Endothelial cell (in vitro differentiated cells): ENCODE measurements around the gene KLHL3. TPM values are rescaled to one million over a fixed set of nuclear protein-coding genes. Genes with fewer than 3 reads are reported as not detected.
A peak's percentile ranks its signal among the peaks of the same experiment; 100 is the strongest.

Experiments used
- DNase-seq: peaks from one replicate; pipeline ENCODE4 v3.0.0; 2021; ENCODE audit warnings: low spot score
- H3K27ac Mint-ChIP-seq: one replicate; pipeline ENCODE4 v1.8.0; 2021; ENCODE audit warnings: mixed read lengths, inconsistent platforms; ENCODE audit not compliant: unreplicated experiment
- H3K27me3 Mint-ChIP-seq: one replicate; pipeline ENCODE4 v1.8.0; 2021; ENCODE audit warnings: mild to moderate bottlenecking, moderate library complexity, mixed read lengths, inconsistent platforms; ENCODE audit not compliant: unreplicated experiment
- H3K36me3 Mint-ChIP-seq: one replicate; pipeline ENCODE4 v1.8.0; 2021; ENCODE audit warnings: mild to moderate bottlenecking, low read depth, mixed read lengths, inconsistent platforms; ENCODE audit not compliant: unreplicated experiment
- H3K4me1 Mint-ChIP-seq: one replicate; pipeline ENCODE4 v1.8.0; 2021; ENCODE audit warnings: mild to moderate bottlenecking, mixed read lengths, inconsistent platforms; ENCODE audit not compliant: unreplicated experiment
- H3K4me3 Mint-ChIP-seq: one replicate; pipeline ENCODE4 v1.8.0; 2021; ENCODE audit warnings: mild to moderate bottlenecking, mixed read lengths, inconsistent platforms; ENCODE audit not compliant: unreplicated experiment
- H3K9me3 Mint-ChIP-seq: one replicate; pipeline ENCODE4 v1.8.0; 2021; ENCODE audit warnings: mixed read lengths, inconsistent platforms; ENCODE audit not compliant: unreplicated experiment
- total RNA-seq: library from RNA; stranded (reverse); fragmentation: NEBNext Ultra II Directional; extraction: Animal tissue kit (Norgen Biotek cat#: 25700); gene quantifications from one replicate; pipeline ENCODE4 v1.2.1, GENCODE V29; 2021; ENCODE audit not compliant: unreplicated experiment
- TF ChIP-seq, protein P1 (sequence below): fragments of 200-600 bp; sonication (generic); IDR thresholded peaks from one replicate; pipeline ENCODE4 v1.5.0; 2021; ENCODE audit warnings: antibody characterized with exemption; ENCODE audit not compliant: unreplicated experiment

Gene KLHL3
- total RNA-seq, 1 donor from 2014 or later = 200 TPM

DNA sequence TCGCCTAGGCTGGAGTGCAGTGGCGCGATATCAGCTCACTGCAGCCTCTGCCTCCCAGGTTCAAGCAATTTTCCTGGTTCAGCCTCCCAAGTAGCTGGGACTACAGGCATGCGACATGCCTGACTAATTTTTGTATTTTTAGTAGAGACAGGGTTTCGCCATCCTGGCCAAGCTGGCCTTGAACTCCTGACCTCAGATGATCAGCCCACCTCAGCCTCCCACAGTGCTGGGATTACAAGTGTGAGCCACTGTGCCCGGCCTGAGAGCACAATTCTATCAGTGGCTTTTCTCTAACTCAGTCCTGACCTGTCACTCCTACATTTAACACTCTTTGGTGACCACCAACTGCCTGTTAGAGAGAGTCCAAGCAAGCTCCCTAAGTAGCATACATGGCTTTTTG, 154.1 kb downstream of the KLHL3 start:
- H3K4me3 Mint-ChIP-seq = no peak overlapping the region
- DNase-seq = no peak
- H3K27me3 Mint-ChIP-seq = peaks cover 3% of the 10 kb centered on the region
- H3K9me3 Mint-ChIP-seq = no peaks in the 10 kb centered on the region
- TF ChIP-seq, protein P1, sequence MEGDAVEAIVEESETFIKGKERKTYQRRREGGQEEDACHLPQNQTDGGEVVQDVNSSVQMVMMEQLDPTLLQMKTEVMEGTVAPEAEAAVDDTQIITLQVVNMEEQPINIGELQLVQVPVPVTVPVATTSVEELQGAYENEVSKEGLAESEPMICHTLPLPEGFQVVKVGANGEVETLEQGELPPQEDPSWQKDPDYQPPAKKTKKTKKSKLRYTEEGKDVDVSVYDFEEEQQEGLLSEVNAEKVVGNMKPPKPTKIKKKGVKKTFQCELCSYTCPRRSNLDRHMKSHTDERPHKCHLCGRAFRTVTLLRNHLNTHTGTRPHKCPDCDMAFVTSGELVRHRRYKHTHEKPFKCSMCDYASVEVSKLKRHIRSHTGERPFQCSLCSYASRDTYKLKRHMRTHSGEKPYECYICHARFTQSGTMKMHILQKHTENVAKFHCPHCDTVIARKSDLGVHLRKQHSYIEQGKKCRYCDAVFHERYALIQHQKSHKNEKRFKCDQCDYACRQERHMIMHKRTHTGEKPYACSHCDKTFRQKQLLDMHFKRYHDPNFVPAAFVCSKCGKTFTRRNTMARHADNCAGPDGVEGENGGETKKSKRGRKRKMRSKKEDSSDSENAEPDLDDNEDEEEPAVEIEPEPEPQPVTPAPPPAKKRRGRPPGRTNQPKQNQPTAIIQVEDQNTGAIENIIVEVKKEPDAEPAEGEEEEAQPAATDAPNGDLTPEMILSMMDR = no peak
- peaks cover 22% of the 10 kb centered on the region for H3K4me1 Mint-ChIP-seq
- peaks cover 8% of the 10 kb centered on the region for H3K36me3 Mint-ChIP-seq
- no peak overlapping the region for H3K27ac Mint-ChIP-seq

DNA sequence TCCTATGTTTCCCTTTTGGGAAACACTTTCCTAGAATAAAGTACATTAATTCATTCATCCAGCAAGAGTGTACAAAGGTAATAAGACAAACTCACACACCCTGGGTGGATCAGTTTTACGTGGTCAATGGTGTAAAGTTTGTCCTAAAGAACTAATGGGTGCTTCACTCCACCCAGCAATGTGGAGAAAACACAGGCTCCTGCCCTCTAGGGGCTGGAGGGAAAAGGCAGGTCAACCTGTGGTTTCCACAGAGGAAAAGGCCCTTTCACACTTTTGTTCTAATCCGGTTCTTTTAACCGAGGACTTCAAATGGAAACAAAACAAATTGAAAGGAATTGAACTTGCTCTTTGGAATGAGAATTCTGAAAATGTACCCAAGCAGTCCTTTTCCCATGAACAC, 155.9 kb downstream of the KLHL3 start:
- Mint-ChIP-seq H3K9me3 (no peaks in the 10 kb centered on the region), H3K4me1 (peaks cover 30% of the 10 kb centered on the region), H3K36me3 (no peaks in the 10 kb centered on the region), H3K27me3 (peaks cover 3% of the 10 kb centered on the region), H3K27ac (no peak overlapping the region), H3K4me3 (no peak overlapping the region)
- DNase-seq = peak; percentile 17
- TF ChIP-seq, protein P1 = no peak

DNA sequence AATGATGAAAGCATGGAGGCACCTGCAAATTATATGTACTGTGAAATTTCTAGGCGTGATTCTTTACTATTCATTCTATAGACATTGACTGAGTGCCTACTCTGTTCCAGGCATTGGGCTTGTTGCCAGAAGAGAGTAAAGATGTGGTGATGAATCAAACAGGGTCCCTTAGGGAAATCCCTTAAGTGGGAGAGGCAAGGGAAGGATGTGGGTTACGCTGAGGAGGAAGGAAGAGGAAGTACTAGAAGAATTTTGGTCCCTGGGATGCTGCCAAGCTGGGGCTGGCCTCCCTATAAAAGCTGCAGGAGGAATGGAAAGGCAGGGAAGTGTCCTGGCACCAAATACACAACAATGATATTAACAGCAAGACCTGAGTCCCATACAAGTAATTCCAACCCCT, 160.0 kb downstream of the KLHL3 start:
- Mint-ChIP-seq H3K27me3 (peaks cover 5% of the 10 kb centered on the region), H3K9me3 (no peaks in the 10 kb centered on the region), H3K4me1 (peaks cover 10% of the 10 kb centered on the region), H3K27ac (no peak overlapping the region), H3K36me3 (peaks cover 8% of the 10 kb centered on the region), H3K4me3 (no peak overlapping the region)
- TF ChIP-seq, protein P1 = no peak
- DNase-seq = no peak

DNA sequence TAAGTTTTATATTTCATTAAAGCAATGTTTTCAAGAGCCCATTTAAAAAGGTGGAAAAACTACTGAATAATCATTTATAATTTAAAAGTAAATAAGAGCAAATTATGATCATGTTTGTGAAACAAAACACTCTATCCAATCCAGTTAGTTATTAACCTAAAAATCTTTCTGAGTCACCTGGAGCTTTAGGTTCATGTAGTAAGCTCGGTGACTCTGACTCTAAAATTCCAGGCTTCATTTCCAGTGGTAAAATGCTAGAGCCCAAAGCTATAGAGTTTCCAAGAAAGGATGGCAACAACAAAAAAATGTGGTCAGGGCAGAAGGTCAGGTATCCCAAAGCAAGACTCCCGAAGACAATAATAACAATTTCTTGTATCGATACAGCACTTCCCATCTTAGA, 160.7 kb downstream of the KLHL3 start:
- Mint-ChIP-seq H3K27me3 (peaks cover 6% of the 10 kb centered on the region), H3K4me1 (peaks cover 9% of the 10 kb centered on the region), H3K4me3 (no peak overlapping the region), H3K9me3 (no peaks in the 10 kb centered on the region), H3K27ac (no peak overlapping the region), H3K36me3 (peaks cover 12% of the 10 kb centered on the region)
- TF ChIP-seq, protein P1 = no peak
- no peak for DNase-seq

DNA sequence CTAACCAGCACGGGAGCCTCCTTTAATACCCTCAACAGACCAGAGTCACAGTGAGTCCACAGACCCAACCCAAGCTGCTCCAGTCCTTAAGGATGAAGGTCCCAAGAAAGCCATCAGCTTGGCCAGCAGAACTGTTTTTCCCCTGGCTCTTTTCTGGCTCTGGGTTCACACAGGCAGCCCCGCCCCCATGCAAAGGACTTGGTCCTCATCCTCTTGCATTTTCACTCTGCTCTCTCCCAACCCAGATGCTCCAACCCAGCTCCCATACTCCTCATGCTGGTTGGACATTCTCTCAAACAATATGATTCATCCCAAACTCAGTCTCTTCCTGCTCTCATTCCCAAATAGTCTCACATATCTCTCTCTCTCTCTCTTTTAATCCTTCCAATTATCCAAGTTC, 162.5 kb downstream of the KLHL3 start:
- no peak for DNase-seq
- Mint-ChIP-seq H3K27ac (no peak overlapping the region), H3K4me3 (no peak overlapping the region), H3K4me1 (peaks cover 15% of the 10 kb centered on the region), H3K36me3 (peaks cover 12% of the 10 kb centered on the region), H3K27me3 (peaks cover 10% of the 10 kb centered on the region), H3K9me3 (no peaks in the 10 kb centered on the region)
- TF ChIP-seq, protein P1 = no peak
